PC-9 (cell line): Measurements from ENCODE around the gene ADGRD1.

Source experiments
- EZH2 ChIP-seq: fragments of 200-600 bp; sonication (generic); IDR thresholded peaks from 2 replicates; pipeline ENCODE4 v1.8.0; 2017; ENCODE audit warnings: antibody characterized with exemption, low read depth
- TF ChIP-seq, protein P1 (sequence below): fragments of 200-600 bp; sonication (generic); conservative IDR thresholded peaks from 2 replicates; pipeline ENCODE4 v1.6.1; 2017; ENCODE audit warnings: mixed run types, antibody characterized with exemption, mild to moderate bottlenecking, moderate library complexity

DNA sequence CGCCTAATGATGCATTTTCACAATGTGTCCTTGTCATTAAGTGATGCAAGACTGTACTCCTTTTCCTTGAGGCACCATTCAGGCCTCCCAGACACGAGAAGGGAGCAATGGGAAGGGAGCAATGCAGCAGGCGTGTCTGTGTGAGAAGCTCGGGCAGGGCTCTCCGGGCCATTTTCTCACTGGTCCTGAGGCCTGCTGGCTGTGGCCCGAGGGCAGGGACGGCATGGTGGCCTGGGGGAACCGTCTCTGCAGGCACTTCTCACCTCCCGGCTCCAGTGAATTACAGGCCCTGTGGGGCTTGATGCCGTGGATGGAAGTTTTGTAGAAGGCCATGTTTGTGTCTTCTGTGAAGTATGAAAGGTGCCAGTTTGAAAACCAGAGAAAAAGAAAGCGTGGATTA lies 71.0 kb downstream of the ADGRD1 start:
- TF ChIP-seq, protein P1, sequence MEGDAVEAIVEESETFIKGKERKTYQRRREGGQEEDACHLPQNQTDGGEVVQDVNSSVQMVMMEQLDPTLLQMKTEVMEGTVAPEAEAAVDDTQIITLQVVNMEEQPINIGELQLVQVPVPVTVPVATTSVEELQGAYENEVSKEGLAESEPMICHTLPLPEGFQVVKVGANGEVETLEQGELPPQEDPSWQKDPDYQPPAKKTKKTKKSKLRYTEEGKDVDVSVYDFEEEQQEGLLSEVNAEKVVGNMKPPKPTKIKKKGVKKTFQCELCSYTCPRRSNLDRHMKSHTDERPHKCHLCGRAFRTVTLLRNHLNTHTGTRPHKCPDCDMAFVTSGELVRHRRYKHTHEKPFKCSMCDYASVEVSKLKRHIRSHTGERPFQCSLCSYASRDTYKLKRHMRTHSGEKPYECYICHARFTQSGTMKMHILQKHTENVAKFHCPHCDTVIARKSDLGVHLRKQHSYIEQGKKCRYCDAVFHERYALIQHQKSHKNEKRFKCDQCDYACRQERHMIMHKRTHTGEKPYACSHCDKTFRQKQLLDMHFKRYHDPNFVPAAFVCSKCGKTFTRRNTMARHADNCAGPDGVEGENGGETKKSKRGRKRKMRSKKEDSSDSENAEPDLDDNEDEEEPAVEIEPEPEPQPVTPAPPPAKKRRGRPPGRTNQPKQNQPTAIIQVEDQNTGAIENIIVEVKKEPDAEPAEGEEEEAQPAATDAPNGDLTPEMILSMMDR, result no peak
- TF ChIP-seq EZH2, result no peak
